GM19023 (cell line): ENCODE measurements around the gene PLEKHA1.
A peak's percentile ranks its signal among the peaks of the same experiment; 100 is the strongest.

Source experiments
- ATAC-seq: cut with Tn5 transposase; IDR thresholded peaks from one replicate; pipeline ENCODE4 v1.9.1; 2021; ENCODE audit warnings: mild to moderate bottlenecking, moderate library complexity; ENCODE audit not compliant: unreplicated experiment

The PLEKHA1 gene

DNA sequence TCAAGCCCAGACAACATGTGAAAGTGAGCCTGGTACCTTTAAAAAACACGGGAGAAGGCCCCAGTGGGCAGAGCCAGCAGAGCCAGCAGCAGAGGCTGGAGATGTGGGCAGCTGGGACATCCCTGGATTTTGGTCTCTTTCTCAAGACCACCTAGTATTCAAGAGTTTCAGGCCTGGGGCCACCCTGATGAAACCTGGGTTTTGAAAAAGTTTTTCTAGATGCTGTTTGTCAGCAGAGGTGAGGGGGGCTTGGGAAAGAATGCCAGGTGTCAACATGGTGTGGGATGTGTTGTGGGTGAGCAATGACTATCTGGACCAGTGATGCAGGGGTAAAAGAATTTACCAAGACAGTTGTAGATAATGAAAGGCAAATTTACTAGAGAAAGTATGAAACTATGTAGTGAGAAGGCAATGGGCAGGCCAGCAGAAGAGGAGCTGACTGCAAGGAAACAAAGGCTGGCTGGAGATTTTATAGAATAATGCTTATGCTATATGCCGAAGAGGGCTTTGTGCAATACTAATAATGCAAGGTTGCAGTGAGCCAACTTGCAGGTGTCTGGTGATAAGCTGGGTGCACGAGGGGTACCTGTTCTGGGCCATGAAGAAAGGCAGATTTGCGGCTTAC is 28.1 kb upstream of the PLEKHA1 start:
- no peak for ATAC-seq

DNA sequence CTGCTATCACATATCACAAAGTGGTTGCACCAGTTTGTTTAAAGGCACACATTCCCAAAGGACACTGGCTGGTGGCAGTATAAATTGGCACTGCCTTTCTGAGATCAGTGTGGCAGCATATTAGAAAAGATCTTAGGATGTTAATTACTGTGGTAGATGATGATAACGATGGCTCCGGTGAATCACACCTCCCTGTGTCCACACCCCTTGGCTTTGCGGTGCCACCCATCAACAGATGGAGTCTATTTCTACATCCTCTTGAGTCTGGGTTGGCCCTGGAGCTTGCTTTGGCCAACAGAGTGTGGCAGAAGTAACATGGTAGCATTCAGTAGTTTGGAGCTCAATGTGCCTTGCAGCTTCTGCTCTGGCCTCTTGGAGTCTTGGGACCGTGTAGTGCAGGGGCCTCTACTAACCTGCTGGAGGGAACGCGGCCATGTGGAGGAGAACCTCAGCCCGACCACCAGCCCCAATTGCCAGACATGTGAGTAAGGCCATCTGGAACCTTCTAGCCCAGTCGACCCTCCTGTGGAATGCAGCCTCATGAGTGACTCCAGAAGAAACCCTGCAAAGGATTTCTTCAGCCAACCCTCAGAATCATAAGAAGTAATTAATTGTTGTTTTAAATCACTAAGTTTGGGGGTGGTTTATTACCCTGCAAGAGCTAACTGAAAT is 27.2 kb upstream of the PLEKHA1 start:
- ATAC-seq, result no peak

DNA sequence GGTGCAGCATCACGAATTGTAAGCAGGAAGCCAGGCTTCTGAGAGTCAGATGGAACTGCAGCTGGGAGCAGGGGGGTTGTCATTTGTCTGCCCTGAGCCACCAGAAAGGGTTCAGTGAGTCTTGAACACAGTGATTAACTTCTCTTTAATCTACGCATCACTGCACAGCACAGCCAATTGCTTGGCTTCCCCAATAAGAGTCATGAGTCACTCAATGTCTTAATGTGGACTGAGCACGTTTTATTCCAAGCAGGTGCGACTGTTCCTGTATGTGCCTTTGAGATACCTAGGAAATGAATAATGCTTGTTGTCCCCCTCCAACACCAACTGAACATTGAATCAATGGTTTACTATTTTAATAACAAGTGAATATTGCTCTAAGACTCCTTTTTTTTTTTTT is 26.0 kb upstream of the PLEKHA1 start:
- no peak for ATAC-seq

DNA sequence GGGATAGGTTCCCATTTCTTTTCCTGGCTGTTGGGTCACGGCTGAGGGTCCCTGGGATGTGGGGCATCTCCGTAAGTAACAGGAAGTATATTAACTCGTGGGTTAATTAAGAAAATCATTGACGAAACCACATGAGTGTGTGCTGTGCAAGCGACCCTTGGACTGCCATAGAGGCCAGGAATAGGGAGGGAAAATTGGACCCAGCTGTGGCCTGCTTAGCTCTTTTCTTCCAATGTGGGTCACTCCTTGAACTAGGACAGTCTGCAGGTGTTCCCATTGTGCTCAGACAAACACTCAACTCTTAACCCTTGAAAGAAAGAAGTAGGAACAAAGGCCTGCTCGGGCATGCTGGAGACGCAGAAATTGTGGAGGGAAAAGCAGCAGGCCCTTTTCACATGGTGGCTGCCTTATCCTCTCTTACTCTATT is 25.6 kb upstream of the PLEKHA1 start:
- no peak for ATAC-seq

GRCh38 chr10:122349758-122350369 is 24.6 kb upstream of the PLEKHA1 start:
- ATAC-seq, result no peak

DNA sequence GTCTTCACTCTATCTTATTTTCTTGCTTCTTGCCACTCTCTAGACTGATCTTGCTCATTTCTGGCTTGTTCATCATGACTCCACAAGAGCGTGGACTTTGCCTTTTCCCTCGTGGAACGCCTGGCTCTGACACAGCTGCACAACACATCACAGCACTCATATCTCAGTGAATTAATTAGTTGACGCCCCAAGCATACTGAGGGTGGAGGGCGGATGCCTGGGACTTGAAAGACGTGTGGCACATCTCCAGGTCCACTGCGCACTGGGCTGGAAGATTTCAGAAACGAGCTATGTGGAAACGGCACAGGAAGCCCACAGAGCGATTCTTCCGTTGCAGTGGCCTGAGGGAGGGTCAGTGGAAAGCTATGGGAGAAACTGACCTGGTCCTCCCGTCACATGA is 23.6 kb upstream of the PLEKHA1 start:
- no peak for ATAC-seq

- ATAC-seq, result no peak
These were observed 21.5 kb upstream of the PLEKHA1 start for GRCh38 chr10:122352817-122353525.

DNA sequence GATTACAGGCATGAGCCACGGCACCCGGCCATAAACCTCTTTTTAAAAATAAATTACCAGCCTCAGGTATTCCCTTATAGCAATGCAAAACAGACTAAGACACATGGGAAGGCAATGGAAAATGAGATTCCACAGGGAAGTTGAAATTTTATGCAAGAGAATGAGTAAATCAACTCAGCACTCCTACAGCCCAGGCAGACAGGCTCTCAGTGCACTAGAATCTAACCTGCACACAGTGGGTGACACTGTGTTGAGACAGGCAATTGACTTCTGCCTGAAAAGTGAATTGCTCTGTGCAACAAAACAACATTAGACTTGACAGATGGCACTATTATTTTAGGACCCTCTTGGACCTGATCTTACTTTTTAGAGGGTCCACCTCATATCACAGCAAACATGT is 20.1 kb upstream of the PLEKHA1 start:
- no peak for ATAC-seq

DNA sequence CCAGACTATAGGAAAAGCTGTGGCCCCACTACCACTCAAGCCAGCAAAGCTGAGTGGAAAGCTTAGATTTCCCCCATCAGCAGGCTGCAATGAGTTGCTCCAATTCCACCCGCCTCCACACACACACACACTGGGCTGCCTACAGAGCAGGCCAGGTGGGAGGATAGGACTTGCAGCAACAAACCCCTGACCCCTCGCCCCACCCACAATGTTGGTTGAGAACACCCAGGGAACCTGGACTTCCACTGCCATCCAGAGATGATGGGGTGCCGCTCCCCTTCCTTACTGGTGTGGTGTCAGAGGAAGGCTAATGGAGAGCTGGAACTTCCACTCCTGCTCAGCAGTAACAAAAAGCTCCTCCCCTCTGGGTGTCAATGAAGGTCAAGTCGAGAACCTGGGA is 16.8 kb upstream of the PLEKHA1 start:
- ATAC-seq, result no peak

DNA sequence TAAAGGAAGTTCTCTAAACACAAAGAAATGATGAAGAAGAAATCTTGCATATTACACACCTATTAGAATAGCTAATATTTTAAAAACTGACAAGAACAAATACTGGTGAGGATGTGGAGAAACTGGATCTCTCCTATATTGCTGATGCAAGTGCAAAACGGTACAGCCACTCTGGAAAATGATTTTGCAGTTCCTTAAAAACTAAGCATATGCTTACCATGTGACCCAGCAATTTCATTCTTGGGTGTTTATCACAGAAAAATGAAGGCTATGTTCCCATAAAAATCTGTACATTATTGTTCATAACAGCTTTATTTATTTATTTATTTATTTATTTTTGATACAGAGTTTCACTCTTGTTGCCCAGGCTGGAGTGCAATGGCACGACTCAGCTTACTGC is 14.9 kb upstream of the PLEKHA1 start:
- ATAC-seq, result no peak

- no peak for ATAC-seq
These were observed 13.5 kb upstream of the PLEKHA1 start for GRCh38 chr10:122361046-122361445.

GRCh38 chr10:122362031-122362592 is 12.4 kb upstream of the PLEKHA1 start:
- no peak for ATAC-seq

GRCh38 chr10:122362621-122363020 is 11.9 kb upstream of the PLEKHA1 start:
- no peak for ATAC-seq

DNA sequence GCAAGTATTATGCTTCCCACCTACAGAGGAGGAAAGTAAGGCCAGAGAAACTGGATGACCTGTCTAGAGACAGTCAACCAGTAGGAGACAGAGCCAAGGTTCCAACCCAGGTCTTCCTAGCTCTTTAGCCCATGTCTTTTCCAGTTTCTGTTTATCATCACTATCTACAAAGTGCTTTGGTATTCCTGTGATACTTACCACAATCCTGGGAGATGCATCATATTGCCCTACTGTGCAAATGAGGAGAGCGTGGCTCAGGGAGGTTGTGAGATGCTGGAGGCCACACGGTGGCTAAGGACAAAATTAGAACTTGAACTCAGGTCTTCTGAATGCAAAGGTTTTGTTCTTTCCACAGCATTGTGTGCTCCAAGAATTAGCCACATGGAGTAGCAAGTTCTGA is 11.2 kb upstream of the PLEKHA1 start:
- ATAC-seq, result no peak

- no peak for ATAC-seq
These were observed 10.6 kb upstream of the PLEKHA1 start for GRCh38 chr10:122363722-122364463.

- no peak for ATAC-seq
These were observed 5.8 kb upstream of the PLEKHA1 start for GRCh38 chr10:122368502-122369254.

- no peak for ATAC-seq
These were observed 1.4 kb upstream of the PLEKHA1 start for GRCh38 chr10:122373108-122373507.

DNA sequence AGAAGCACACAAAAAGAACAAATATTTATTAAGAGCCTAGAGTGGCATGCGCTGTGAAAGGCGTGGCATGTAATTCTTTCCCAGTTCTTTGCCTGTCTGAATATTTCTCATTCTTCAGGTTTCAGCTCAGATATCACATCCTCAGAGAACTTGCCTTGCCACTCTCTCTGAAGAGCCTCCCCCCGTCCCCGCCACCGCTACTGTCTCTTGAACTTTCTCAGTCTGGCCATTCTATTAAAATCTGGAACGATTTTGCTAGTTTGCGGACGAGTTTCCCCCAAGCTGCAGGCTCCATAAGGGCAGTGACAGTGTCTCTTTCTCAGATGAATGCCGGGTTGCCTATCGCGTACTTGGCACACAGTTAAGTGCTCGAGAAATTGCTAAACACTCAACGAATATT is 787 bp upstream of the PLEKHA1 start:
- ATAC-seq, result no peak

- ATAC-seq, result peak; percentile 36
These were observed 561 bp downstream of the PLEKHA1 start for GRCh38 chr10:122374859-122375678.
